HEK293T (cell line): Measurements from ENCODE around the gene GRK6.

ENCODE experiments used
- BHLHE40 ChIP-seq: fragments of 450-650 bp; IDR thresholded peaks from 2 replicates; pipeline ENCODE4 v1.6.1; 2016; ENCODE audit warnings: mild to moderate bottlenecking, moderate library complexity, borderline replicate concordance
- ELF4 ChIP-seq: fragments of 450-650 bp; IDR thresholded peaks from 2 replicates; pipeline ENCODE4 v1.6.1; 2017; ENCODE audit warnings: antibody characterized with exemption
- FOXM1 ChIP-seq: fragments of 450-650 bp; IDR thresholded peaks from 2 replicates; pipeline ENCODE4 v1.6.1; 2017; ENCODE audit warnings: mild to moderate bottlenecking, borderline replicate concordance
- L3MBTL2 ChIP-seq: fragments of 450-650 bp; conservative IDR thresholded peaks from 2 replicates; pipeline ENCODE4 v1.6.1; 2016; ENCODE audit warnings: mild to moderate bottlenecking

GRCh38 chr5:177404641-177405179 is 21.8 kb upstream of the GRK6 start:
- TF ChIP-seq BHLHE40 (no peak), FOXM1 (no peak), ELF4 (no peak), L3MBTL2 (no peak)
